K562 (cell line): Measurements from ENCODE around the gene SAMD4A.

ENCODE experiments used
- ARID2 ChIP-seq: fragments of 450-650 bp; IDR thresholded peaks from 2 replicates; pipeline ENCODE4 v1.6.1; 2017; ENCODE audit warnings: antibody characterized with exemption, mild to moderate bottlenecking
- ATF3 ChIP-seq, 2 experiments: fragments of 450-650 bp in 1 of 2; sonication (generic) in 1 of 2; formaldehyde crosslinking in 1 of 2; IDR thresholded peaks in 1 of 2; conservative IDR thresholded peaks in 1 of 2; 2 replicates each; pipeline versions ENCODE4 v1.6.1 to v1.8.1; 2016 to 2023; ENCODE audit warnings: mild to moderate bottlenecking in 2 of 2, moderate library complexity in 2 of 2, inconsistent platforms in 1 of 2, missing genetic modification reagents in 1 of 2
- BMI1 ChIP-seq: fragments of 150-350 bp; IDR thresholded peaks from 2 replicates; pipeline ENCODE4 v1.6.1; 2014; ENCODE audit warnings: low read length
- CBX5 ChIP-seq: IDR thresholded peaks from 2 replicates; pipeline ENCODE4 v1.6.1; 2014; ENCODE audit warnings: low read depth, borderline replicate concordance
- CREB1 ChIP-seq, 2 experiments: sonication (generic) in 1 of 2; formaldehyde crosslinking in 1 of 2; IDR thresholded peaks; 2 replicates each; pipeline versions ENCODE4 v1.6.1 to v1.8.0; 2012 to 2022; ENCODE audit warnings: inconsistent platforms in 1 of 2, mild to moderate bottlenecking in 1 of 2, missing genetic modification reagents in 1 of 2, moderate library complexity in 1 of 2
- EP300 ChIP-seq: IDR thresholded peaks from 2 replicates; pipeline ENCODE4 v1.6.1; 2012; ENCODE audit warnings: low read length, improper control_type of control experiment
- FOXK2 ChIP-seq, 2 experiments: fragments of 450-650 bp; IDR thresholded peaks in 1 of 2; conservative IDR thresholded peaks in 1 of 2; 2 replicates each; pipeline ENCODE4 v1.6.1; 2016; ENCODE audit warnings: low read depth in 2 of 2, mild to moderate bottlenecking in 1 of 2
- GATAD2B ChIP-seq: fragments of 450-650 bp; IDR thresholded peaks from 2 replicates; pipeline ENCODE4 v1.6.1; 2017; ENCODE audit warnings: mild to moderate bottlenecking, borderline replicate concordance
- SMAD1 ChIP-seq: fragments of 150-350 bp; IDR thresholded peaks from 2 replicates; pipeline ENCODE4 v1.6.1; 2014; ENCODE audit warnings: low read length, low read depth; ENCODE audit not compliant: partially characterized antibody
- TEAD4 ChIP-seq, 2 experiments: sonication (generic) in 1 of 2; formaldehyde crosslinking in 1 of 2; IDR thresholded peaks; 2 replicates each; pipeline versions ENCODE4 v1.6.1 to v1.8.0; 2012 to 2022; ENCODE audit warnings: borderline replicate concordance in 1 of 2, inconsistent platforms in 1 of 2, low read length in 1 of 2, mild to moderate bottlenecking in 1 of 2, missing genetic modification reagents in 1 of 2
- XRCC5 ChIP-seq: fragments of 200-400 bp; formaldehyde crosslinking; IDR thresholded peaks from 2 replicates; pipeline ENCODE4 v1.6.1; 2017; ENCODE audit warnings: low read depth, mild to moderate bottlenecking, low read length
- ZNF217 ChIP-seq: sonication (generic); formaldehyde crosslinking; IDR thresholded peaks from 2 replicates; pipeline ENCODE4 v1.8.0; 2022; ENCODE audit warnings: mild to moderate bottlenecking, missing genetic modification reagents
- TF ChIP-seq, protein P1 (sequence below), 3 experiments: IDR thresholded peaks in 2 of 3; conservative IDR thresholded peaks in 1 of 3; 2 replicates each; pipeline ENCODE4 v1.5.1; 2011 to 2012; ENCODE audit warnings: low read length in 3 of 3, mild to moderate bottlenecking in 3 of 3, control low read depth in 2 of 3, improper control_type of control experiment in 1 of 3, inconsistent platforms in 1 of 3, low read depth in 1 of 3, mixed read lengths in 1 of 3, moderate library complexity in 1 of 3; ENCODE audit not compliant: insufficient read depth in 2 of 3

- TF ChIP-seq EP300 = no peak
- TF ChIP-seq, protein P1, sequence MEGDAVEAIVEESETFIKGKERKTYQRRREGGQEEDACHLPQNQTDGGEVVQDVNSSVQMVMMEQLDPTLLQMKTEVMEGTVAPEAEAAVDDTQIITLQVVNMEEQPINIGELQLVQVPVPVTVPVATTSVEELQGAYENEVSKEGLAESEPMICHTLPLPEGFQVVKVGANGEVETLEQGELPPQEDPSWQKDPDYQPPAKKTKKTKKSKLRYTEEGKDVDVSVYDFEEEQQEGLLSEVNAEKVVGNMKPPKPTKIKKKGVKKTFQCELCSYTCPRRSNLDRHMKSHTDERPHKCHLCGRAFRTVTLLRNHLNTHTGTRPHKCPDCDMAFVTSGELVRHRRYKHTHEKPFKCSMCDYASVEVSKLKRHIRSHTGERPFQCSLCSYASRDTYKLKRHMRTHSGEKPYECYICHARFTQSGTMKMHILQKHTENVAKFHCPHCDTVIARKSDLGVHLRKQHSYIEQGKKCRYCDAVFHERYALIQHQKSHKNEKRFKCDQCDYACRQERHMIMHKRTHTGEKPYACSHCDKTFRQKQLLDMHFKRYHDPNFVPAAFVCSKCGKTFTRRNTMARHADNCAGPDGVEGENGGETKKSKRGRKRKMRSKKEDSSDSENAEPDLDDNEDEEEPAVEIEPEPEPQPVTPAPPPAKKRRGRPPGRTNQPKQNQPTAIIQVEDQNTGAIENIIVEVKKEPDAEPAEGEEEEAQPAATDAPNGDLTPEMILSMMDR (IDR thresholded peaks at IDR 0.05 in 2 of 3, conservative IDR thresholded peaks at IDR 0.05 in 1 of 3; ENCODE audit: insufficient read depth in 2 of 3, low read depth in 1 of 3, low read length in 3 of 3) = no peak
- no peak for TF ChIP-seq CBX5
- no peak for TF ChIP-seq ATF3 (IDR thresholded peaks at IDR 0.05)
- no peak for TF ChIP-seq ATF3 (CRISPR knock-in tag; conservative IDR thresholded peaks at IDR 0.05)
- no peak for TF ChIP-seq CREB1 (IDR thresholded peaks at IDR 0.05)
- TF ChIP-seq CREB1 (CRISPR knock-in tag; IDR thresholded peaks at IDR 0.05) = no peak
- TF ChIP-seq ZNF217 (CRISPR knock-in tag) = no peak
- TF ChIP-seq FOXK2 (conservative IDR thresholded peaks at IDR 0.05 in 1 of 2, IDR thresholded peaks at IDR 0.05 in 1 of 2; ENCODE audit: low read depth in 2 of 2) = no peak
- no peak for TF ChIP-seq XRCC5
- no peak for TF ChIP-seq BMI1
- no peak for TF ChIP-seq ARID2
- no peak for TF ChIP-seq TEAD4 (IDR thresholded peaks at IDR 0.05; ENCODE audit: low read length)
- TF ChIP-seq TEAD4 (CRISPR knock-in tag; IDR thresholded peaks at IDR 0.05; ENCODE audit: borderline replicate concordance) = no peak
- TF ChIP-seq GATAD2B = no peak
- no peak for TF ChIP-seq SMAD1
Observed at GRCh38 chr14:54667764-54668163, 100.8 kb downstream of the SAMD4A start.
